ENCODE measurements around the gene SMIM41.

DNA sequence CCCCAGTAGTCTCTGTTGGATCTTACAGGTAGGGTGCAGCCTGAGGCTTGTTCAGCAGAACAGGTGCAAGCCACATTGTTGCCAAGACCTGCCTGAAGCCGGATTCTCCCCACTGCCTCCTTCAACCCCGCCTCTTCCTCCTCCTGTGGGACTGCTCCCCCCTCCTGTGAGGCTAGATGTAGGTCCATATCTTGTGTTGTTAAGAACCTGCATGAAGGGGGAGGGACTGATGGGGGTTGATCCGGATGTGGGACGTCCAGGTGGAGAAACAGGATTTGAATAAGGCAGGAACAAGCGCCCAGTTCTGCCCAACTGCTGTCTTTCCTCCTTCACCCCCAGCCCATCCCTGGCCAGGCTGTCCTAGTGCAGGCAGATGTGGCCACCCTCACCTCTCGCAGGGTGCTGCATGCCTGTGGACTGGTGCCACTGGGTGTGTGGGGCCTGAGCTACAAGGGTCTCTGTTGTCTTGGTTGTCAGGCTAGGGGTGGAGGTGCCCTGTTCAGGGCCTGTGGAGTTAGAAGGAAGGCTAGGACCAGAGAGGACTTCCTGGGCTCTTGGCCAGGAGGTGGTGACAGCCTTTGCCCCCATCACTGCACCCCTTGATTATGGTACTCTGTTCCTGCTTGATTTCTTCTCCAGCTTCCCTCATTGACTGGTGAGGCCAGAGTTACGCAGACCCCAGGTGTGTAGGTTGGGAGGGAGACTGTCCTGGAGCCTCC lies 26.9 kb upstream of the SMIM41 start:
- TF ChIP-seq EZH2 (optimal IDR thresholded peaks at IDR 0.05; ENCODE audit: low read depth, low read length): no peak
- TF ChIP-seq, protein P1, sequence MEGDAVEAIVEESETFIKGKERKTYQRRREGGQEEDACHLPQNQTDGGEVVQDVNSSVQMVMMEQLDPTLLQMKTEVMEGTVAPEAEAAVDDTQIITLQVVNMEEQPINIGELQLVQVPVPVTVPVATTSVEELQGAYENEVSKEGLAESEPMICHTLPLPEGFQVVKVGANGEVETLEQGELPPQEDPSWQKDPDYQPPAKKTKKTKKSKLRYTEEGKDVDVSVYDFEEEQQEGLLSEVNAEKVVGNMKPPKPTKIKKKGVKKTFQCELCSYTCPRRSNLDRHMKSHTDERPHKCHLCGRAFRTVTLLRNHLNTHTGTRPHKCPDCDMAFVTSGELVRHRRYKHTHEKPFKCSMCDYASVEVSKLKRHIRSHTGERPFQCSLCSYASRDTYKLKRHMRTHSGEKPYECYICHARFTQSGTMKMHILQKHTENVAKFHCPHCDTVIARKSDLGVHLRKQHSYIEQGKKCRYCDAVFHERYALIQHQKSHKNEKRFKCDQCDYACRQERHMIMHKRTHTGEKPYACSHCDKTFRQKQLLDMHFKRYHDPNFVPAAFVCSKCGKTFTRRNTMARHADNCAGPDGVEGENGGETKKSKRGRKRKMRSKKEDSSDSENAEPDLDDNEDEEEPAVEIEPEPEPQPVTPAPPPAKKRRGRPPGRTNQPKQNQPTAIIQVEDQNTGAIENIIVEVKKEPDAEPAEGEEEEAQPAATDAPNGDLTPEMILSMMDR (IDR thresholded peaks at IDR 0.05; ENCODE audit: low read length): no peak
- no peak for TF ChIP-seq EZH2phosphoT487 (IDR thresholded peaks at IDR 0.05; ENCODE audit: low read length)
